Central memory CD8-positive, alpha-beta T cell (primary cell): ENCODE data around the gene HAGH.

ENCODE experiments used
- ATAC-seq: fragments of 150-1000 bp; cut with Tn5 transposase; replicated peaks from 2 replicates; pipeline ENCODE4 v1.10.0; 2022; ENCODE audit warnings: mild to moderate bottlenecking, moderate FRiP score, moderate number of reproducible peaks; ENCODE audit not compliant: poor library complexity, severe bottlenecking; ENCODE audit errors: extremely low read depth
- DNase-seq, 2 donors: peaks; one replicate each; pipeline ENCODE4 v3.0.0; 2021; ENCODE audit warnings: low spot score in 2 of 2
- H3K27ac Mint-ChIP-seq: one replicate; pipeline ENCODE4 v1.8.0; 2022; ENCODE audit warnings: low read depth, mild to moderate bottlenecking, moderate library complexity, mixed read lengths
- H3K27me3 Mint-ChIP-seq: one replicate; pipeline ENCODE4 v1.8.0; 2022; ENCODE audit warnings: mixed read lengths
- H3K36me3 Mint-ChIP-seq: one replicate; pipeline ENCODE4 v1.8.0; 2022; ENCODE audit warnings: mild to moderate bottlenecking, moderate library complexity, mixed read lengths; ENCODE audit not compliant: insufficient read depth
- H3K4me1 Mint-ChIP-seq: one replicate; pipeline ENCODE4 v1.8.0; 2022; ENCODE audit warnings: mixed read lengths
- H3K4me3 Mint-ChIP-seq: one replicate; pipeline ENCODE4 v1.8.0; 2022; ENCODE audit warnings: mild to moderate bottlenecking, moderate library complexity, mixed read lengths
- H3K9me3 Mint-ChIP-seq: one replicate; pipeline ENCODE4 v1.8.0; 2022; ENCODE audit warnings: mixed read lengths

HAGH gene

GRCh38 chr16:1785846-1786170 is 40.8 kb downstream of the HAGH start:
- Mint-ChIP-seq H3K4me3 (no peak overlapping the region), H3K27ac (no peak overlapping the region), H3K4me1 (peaks cover 29% of the 10 kb centered on the region), H3K36me3 (peaks cover 14% of the 10 kb centered on the region), H3K9me3 (no peaks in the 10 kb centered on the region), H3K27me3 (no peaks in the 10 kb centered on the region)
- DNase-seq (no peak), ATAC-seq (no peak)

- Mint-ChIP-seq H3K27ac (no peak overlapping the region), H3K9me3 (no peaks in the 10 kb centered on the region), H3K36me3 (peaks cover 14% of the 10 kb centered on the region), H3K4me1 (peaks cover 29% of the 10 kb centered on the region), H3K4me3 (peak overlapping the region; percentile 54), H3K27me3 (no peaks in the 10 kb centered on the region)
- ATAC-seq: no peak
- DNase-seq: no peak
These were observed 41.4 kb downstream of the HAGH start for GRCh38 chr16:1784977-1785845.

GRCh38 chr16:1782408-1783264 is 44.0 kb downstream of the HAGH start, which contains the start of the genes NUBP2 and SPSB3:
Gene NUBP2, plus strand, starts transcription at chr16:1782960. Its CDS starts 61 bp downstream, at chr16:1783021.
Gene SPSB3, minus strand, starts transcription at chr16:1782571. Its CDS starts 1,088 bp downstream, at chr16:1781483.
- DNase-seq: peak; percentile 89 to 95
- H3K27me3 Mint-ChIP-seq: no peaks in the 10 kb centered on the region
- peaks cover 18% of the 10 kb centered on the region for H3K36me3 Mint-ChIP-seq
- H3K27ac Mint-ChIP-seq: peak within 1 kb of the TSS; percentile 83
- H3K9me3 Mint-ChIP-seq: no peaks in the 10 kb centered on the region
- peak; percentile 88 for ATAC-seq
- peak within 1 kb of the TSS; percentile 83 for H3K4me3 Mint-ChIP-seq
- H3K4me1 Mint-ChIP-seq: peaks cover 24% of the 10 kb centered on the region

DNA sequence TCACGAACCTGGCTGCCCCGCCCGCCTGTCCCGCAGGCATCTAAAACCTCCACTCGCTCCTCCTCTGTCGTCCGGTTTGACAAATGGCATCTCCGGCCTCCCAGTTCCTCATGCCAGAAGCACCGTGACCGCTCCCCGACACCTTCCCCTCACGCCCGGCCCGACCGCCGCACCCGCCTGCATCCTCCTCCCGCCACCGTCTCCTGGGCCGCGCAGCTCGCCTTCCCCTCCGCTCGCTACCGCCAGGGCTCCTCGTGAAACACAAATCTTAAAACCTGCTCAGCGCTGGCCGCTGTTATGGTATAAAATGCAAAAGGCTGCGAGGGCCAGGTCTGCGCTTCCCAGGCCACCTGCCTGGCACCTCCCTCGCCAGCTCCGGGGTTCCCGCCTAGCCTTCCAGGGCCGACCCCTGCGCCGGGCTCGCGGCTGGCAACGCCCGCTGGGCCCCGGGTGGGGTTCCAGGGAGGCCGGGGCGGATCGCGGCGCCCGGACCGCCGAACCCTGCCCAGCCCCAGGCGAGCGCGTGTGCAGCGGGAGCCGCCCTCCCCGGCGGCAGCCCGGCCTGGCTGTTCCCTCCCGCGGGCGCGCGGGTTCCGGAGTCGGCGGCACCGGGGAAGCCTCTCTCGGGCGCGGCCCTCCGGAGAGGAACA is 44.7 kb downstream of the HAGH start:
- Mint-ChIP-seq H3K4me1 (peaks cover 24% of the 10 kb centered on the region), H3K9me3 (no peaks in the 10 kb centered on the region), H3K27me3 (no peaks in the 10 kb centered on the region), H3K27ac (peak overlapping the region; percentile 83), H3K4me3 (peak overlapping the region; percentile 83), H3K36me3 (peaks cover 17% of the 10 kb centered on the region)
- ATAC-seq: peak; percentile 13
- DNase-seq: no peak

- peaks cover 22% of the 10 kb centered on the region for H3K36me3 Mint-ChIP-seq
- no peaks in the 10 kb centered on the region for H3K9me3 Mint-ChIP-seq
- DNase-seq: no peak
- H3K4me3 Mint-ChIP-seq: peak overlapping the region; percentile 83
- no peak for ATAC-seq
- H3K27ac Mint-ChIP-seq: peak overlapping the region; percentile 83
- peaks cover 24% of the 10 kb centered on the region for H3K4me1 Mint-ChIP-seq
- H3K27me3 Mint-ChIP-seq: no peaks in the 10 kb centered on the region
These were observed 45.4 kb downstream of the HAGH start for GRCh38 chr16:1781254-1781653.

- no peaks in the 10 kb centered on the region for H3K9me3 Mint-ChIP-seq
- H3K4me1 Mint-ChIP-seq: peaks cover 24% of the 10 kb centered on the region
- peaks cover 26% of the 10 kb centered on the region for H3K36me3 Mint-ChIP-seq
- no peaks in the 10 kb centered on the region for H3K27me3 Mint-ChIP-seq
- DNase-seq: no peak
- no peak for ATAC-seq
- H3K27ac Mint-ChIP-seq: no peak overlapping the region
- peak overlapping the region; percentile 83 for H3K4me3 Mint-ChIP-seq
These were observed 46.0 kb downstream of the HAGH start for GRCh38 chr16:1780677-1781072.

DNA sequence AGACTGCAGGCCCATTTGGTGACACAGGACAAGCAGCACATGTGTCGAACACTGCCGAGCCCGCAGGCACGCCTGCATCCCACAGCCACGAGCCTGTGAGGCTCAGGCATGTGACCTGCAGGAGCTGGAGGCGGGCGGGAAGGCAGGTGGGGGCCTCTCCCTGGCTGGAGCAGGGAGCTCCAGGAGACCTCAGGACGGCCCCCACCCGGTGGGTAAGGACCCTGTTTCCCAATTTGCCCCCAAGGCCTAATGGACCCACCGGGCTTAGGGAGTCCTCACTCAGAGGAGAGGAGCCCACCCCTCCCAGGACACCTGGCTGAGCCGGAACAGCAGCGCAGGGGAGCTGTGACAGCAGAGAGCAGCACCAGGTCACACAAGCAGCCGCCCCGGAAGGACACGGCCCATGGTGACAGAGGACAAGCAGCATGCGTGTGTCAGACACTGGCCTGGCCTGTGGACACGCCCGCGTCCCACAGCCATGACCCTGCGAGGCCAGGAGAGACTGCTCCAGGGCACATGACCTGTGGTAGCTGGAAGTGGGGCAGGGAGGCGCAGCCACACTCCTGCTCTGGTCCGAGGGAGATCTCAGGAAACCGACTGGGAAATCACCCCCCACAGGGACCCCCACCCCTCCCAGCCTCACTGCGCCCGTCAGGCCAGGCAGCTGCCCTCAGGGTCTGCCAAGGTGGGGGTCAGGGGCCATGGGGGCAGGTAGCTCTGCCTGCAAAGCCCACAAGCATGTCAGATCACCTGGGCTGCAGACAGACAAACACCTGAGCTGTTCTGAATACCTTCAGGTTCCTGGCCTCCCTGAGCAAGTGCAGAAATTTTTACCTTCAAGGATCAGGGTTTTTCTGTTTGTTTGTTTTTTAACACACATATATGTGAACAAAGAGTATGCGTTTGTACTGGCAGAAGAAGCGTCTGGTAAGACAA is 46.6 kb downstream of the HAGH start:
- H3K36me3 Mint-ChIP-seq: peaks cover 26% of the 10 kb centered on the region
- DNase-seq (no peak), ATAC-seq (no peak)
- H3K27ac Mint-ChIP-seq: no peak overlapping the region
- no peaks in the 10 kb centered on the region for H3K9me3 Mint-ChIP-seq
- no peaks in the 10 kb centered on the region for H3K27me3 Mint-ChIP-seq
- no peak overlapping the region for H3K4me3 Mint-ChIP-seq
- H3K4me1 Mint-ChIP-seq: peaks cover 17% of the 10 kb centered on the region

GRCh38 chr16:1779234-1779701 is 47.4 kb downstream of the HAGH start:
- H3K4me3 Mint-ChIP-seq: no peak overlapping the region
- peaks cover 26% of the 10 kb centered on the region for H3K36me3 Mint-ChIP-seq
- H3K9me3 Mint-ChIP-seq: no peaks in the 10 kb centered on the region
- H3K27ac Mint-ChIP-seq: no peak overlapping the region
- no peaks in the 10 kb centered on the region for H3K27me3 Mint-ChIP-seq
- ATAC-seq (no peak), DNase-seq (no peak)
- H3K4me1 Mint-ChIP-seq: peaks cover 15% of the 10 kb centered on the region

DNA sequence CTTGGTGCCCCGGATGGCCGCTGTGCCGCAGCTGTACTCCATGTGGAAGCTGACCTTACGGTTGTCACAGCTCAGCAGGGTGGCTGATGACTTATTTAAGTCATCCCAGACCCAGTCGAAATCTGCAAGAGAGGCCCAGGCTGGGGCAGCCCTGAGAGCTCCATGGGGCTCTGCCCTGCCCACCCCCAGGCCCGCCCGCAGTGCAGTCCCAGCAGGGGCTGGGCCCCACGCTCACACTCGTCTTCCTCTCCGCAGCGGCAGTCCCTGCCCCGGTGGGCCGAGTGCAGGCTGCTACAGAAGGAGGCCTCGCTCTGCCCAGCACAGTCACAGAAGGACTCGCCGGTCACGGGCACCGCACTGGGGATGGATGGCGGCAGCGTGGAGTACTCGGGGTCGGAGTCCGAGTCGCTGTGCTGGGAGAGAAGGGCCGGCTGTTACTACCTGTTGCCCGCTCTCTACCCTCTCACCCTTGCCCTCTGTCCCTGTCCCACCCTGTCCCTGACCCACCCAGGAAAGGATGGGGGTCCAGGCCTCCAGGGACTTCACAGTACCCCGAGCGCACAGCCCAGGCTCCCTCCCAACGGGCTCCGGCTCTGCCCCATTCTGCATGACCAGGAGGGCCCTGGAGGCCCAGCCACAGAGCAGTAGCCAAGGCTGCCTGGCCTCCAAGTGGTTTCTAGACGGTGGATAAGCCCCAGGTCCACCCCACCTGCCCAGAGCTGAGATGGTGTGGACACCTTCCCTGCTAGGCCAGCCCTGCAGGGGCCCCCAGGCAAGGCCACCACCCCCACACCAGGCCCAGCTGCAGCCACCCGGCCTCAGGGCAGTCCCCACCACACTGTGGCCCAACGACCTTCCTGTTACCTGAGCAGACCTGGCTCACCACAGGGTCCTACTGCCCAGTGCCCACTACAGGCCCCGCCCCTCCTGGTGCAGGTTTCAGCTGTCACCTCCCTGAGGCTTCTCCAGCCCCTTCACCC is 48.1 kb downstream of the HAGH start:
- no peak overlapping the region for H3K4me3 Mint-ChIP-seq
- no peak for ATAC-seq
- no peaks in the 10 kb centered on the region for H3K27me3 Mint-ChIP-seq
- H3K4me1 Mint-ChIP-seq: peaks cover 15% of the 10 kb centered on the region
- no peak overlapping the region for H3K27ac Mint-ChIP-seq
- peaks cover 27% of the 10 kb centered on the region for H3K36me3 Mint-ChIP-seq
- H3K9me3 Mint-ChIP-seq: no peaks in the 10 kb centered on the region
- DNase-seq: no peak

DNA sequence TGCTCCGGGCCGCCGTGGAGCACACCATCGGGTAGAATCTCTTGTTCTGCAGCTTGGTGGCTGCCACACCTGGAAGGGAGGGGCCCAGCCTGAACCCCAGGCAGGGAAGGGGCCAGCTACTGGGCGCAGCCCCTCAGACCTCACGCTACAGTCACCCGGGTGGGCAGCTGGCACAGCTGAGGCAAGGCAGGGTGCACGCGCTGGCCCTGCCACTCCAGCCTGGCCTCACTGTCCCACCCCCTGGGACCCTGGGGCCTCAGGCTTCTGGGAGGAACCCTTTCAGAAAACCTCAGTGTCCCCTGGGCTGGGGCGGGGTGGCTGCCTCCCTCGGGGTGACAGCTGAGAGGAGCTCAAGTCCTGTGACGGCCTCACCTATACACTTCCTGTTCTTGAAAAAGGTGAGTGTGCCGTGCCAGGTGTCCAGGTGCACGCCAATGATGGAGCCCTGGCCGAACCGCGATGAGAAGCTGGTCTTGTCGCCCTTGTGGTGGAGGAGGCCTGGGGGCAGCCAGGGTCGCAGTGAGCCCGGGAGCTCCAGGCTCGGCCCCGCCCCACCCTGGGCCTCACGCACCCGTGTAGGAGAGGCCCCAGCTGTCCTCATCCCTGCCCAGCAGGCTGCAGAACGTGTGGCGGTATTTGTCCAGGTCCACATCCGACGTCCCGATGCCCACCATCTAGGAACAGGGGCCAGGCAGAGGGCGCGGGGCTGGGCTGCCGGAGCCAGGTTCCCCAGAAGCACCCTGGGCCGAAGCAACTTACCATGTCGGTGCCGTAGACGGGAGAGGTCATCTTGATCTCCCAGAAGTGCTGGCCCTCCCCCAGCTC is 49.0 kb downstream of the HAGH start:
- Mint-ChIP-seq H3K4me1 (peaks cover 10% of the 10 kb centered on the region), H3K4me3 (no peak overlapping the region), H3K9me3 (no peaks in the 10 kb centered on the region), H3K36me3 (peaks cover 30% of the 10 kb centered on the region), H3K27me3 (no peaks in the 10 kb centered on the region), H3K27ac (no peak overlapping the region)
- no peak for DNase-seq
- ATAC-seq: no peak
